AG09319 (cell line): ENCODE results near the gene HTR6.
"Not testable (repeated sequence)": the region's sequence is repeated elsewhere in the genome, so short reads cannot be mapped to it uniquely, and the experiment has no call there.

Source experiments
- DNase-seq: peaks from one replicate; pipeline ENCODE4 v3.0.0-alpha.2; 2010; ENCODE audit warnings: low read depth; ENCODE audit errors: extremely low read depth
- CTCF ChIP-seq: IDR thresholded peaks from 2 replicates; pipeline ENCODE4 v1.5.1; 2011; ENCODE audit warnings: low read depth, mild to moderate bottlenecking, inconsistent platforms, low read length, moderate library complexity

The HTR6 gene

DNA sequence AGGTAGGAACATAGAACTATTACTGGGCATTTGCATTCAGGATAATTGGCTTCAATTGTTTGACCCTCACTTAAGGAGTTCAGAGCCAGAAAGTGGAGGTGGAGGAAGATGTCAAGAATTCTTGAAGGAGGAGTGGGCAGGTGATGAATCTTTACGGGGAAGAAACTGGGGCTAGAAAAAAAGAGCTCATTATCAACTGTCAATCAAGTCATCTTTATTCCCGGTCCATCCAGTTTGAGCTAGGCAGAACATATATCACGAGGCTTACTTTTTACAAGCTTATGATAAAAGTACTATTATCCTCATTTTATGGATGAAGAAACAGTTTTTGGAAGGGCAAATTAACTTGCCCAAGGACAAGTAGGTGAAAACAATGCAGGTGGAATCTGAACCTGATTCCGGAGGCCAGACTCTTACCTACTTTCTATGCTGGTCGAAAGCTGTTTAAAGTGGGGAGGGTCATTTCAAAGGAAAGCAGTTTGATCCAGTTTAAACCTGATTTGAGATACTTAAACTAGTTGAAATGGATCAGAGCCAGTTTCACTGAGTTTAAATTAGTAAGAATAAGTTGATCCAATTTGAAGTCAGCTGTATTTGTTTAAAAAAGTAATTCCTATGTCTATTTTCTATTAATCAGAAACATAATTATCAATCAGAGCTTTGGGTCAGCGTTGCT lies 33.8 kb upstream of the HTR6 start:
- no peak for TF ChIP-seq CTCF
- DNase-seq = no peak

- no peak for TF ChIP-seq CTCF
- no peak for DNase-seq
Measured at GRCh38 chr1:19632211-19632610, 32.5 kb upstream of the HTR6 start.

DNA sequence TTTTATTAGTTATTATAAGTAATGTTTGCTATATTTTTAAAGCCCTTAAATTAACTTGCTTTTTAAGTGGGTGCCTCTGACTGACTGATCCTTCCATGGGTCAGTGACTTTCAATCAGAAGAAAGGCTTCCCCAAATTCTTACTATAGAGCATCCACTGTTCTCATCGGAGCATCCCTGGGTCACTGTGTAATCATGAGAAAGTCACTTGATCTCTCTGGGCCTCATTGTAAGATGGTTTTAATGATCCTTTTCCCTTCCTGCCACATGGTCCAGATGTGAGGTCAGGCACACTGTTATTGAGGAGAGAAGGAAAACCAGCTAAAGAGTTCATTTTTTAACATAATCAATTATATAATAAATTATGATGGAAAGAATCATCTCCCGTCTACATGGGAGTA lies 31.6 kb upstream of the HTR6 start:
- no peak for TF ChIP-seq CTCF
- DNase-seq = no peak

- DNase-seq = not testable (repeated sequence)
Measured at GRCh38 chr1:19635064-19635463, 29.6 kb upstream of the HTR6 start.

- DNase-seq = no peak
- TF ChIP-seq CTCF = no peak
Measured at GRCh38 chr1:19635646-19636045, 29.0 kb upstream of the HTR6 start.

DNA sequence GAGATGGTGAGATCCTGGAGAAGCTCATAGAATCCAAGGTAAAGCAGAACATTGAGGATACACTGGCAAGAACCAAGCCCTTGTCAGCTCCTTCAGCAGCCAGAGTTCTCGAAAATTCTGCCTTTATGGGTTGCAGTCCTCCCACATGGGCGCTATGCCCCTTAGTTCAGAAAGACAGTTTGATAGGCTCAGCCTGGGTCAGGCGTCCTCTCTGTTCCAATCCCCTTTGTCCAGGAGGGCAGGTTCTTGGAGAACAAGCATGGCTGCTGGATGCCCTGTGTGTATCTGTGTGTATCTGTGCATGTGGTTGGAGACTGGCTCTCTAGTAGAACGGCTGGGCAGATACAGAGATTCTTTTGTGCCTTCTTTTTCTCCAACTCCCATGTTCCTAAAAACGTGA lies 28.6 kb upstream of the HTR6 start:
- TF ChIP-seq CTCF = no peak
- no peak for DNase-seq

DNA sequence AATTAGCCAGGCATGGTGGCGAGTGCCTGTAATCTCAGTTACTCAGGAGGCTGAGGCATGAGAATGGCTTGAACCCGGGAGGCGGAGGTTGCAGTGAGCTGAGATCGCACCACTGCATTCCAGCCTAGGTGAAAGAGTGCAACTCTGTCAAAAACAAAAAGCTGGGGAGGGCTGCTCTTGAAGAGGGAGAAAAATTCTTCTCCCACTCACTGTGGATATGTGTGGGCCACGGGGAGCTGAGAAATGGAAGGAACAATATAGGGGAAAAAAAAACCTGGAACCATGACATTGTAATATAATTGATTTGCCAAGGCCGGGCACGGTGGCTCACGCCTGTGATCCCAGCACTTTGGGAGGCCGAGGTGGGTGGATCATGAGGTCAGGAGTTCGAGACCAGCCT lies 27.9 kb upstream of the HTR6 start:
- DNase-seq = not testable (repeated sequence)

DNA sequence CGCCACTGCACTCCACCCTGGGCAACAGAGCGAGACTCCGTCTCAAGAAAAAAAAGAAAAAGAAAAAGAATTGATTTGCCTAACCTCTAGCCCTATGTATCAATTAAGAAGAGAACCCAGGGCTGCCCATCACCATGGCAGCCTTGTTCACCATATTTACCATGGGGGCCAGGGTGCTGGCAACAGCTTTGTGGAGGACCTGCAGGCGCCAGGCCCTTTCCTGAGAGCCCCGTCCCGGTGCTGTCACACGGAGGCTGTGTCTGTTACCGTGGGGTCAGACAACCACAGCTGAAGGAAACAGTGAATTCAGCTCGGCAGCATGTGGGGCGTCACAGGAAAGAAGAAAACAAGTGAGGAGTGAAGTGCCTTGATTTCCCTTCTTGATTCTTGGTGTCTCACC lies 27.1 kb upstream of the HTR6 start:
- no peak for TF ChIP-seq CTCF
- DNase-seq = no peak

DNA sequence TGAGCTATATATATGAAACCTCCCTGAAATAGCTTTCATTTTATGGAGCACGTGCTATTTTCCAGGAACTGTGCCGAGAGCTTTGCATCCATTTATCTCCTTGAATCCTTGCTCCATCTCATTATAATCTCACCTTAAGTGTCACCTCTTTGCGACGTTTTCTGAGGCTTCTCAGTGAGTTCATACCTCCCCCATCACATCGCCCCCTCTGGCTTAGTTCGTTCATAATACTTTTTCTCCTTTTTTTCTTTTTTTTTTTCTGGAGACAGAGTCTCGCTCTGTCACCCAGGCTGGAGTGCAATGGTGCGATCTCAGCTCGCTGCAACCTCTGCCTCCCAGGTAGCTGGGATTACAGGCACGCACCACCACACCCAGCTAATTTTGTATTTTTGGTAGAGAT lies 25.4 kb upstream of the HTR6 start:
- not testable (repeated sequence) for DNase-seq
